NCI-H1092 (cell line): ENCODE data around the gene RTP2.
"Not testable (repeated sequence)": the region's sequence is repeated elsewhere in the genome, so short reads cannot be mapped to it uniquely, and the experiment has no call there.

Experiments used
- DNase-seq: peaks from one replicate; lab custom pipeline; 2025; lab: John Stamatoyannopoulos, UW

RTP2 gene

GRCh38 chr3:187713504-187713903, 11.1 kb upstream of the RTP2 start:
- DNase-seq: no peak

DNA sequence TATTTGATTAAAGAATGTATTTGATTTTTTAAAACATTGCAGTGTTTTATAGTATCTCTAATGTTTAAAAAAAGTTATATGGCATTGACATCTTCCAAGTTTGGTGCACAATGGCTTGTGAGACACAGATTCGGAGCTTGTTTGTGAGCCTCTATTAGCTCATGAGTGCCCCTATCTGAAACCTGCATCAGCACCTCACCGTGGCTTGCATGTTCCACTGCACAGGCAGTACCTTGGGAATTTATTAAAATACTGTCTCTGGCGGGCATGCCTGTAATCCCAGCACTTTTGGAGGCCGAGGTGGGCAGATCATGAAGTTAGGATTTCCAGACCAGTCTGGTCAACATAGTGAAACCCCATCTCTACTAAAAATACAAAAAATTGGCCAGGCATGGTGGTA, 6.8 kb upstream of the RTP2 start:
- DNase-seq: no peak

- no peak for DNase-seq
These were observed 6.3 kb upstream of the RTP2 start for GRCh38 chr3:187708696-187709095.

GRCh38 chr3:187706971-187707370, 4.6 kb upstream of the RTP2 start:
- no peak for DNase-seq

GRCh38 chr3:187705164-187705563, 2.8 kb upstream of the RTP2 start:
- DNase-seq: no peak

- DNase-seq: no peak
These were observed 2.1 kb downstream of the RTP2 start for GRCh38 chr3:187700249-187700648.

GRCh38 chr3:187698499-187699399, 3.6 kb downstream of the RTP2 start:
- no peak for DNase-seq

DNA sequence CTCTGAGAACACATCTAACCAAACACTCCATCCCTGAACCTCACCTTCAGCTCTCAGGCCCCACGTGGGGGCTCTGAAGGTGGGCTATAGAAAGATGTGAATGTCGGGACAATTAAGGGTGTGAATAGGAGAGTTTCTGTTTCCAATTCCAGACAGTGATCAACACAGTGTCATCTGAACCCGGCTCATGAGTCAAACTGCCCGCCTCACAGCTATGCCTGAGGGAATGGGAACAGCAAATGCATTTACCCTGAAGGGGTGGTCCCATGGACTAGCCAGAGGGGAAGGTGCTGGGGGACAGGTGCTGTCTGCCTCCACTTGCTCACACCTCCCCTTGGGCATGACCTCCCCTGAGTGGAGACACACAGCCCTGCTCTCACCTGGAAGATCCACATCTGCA, 6.3 kb downstream of the RTP2 start:
- no peak for DNase-seq

DNA sequence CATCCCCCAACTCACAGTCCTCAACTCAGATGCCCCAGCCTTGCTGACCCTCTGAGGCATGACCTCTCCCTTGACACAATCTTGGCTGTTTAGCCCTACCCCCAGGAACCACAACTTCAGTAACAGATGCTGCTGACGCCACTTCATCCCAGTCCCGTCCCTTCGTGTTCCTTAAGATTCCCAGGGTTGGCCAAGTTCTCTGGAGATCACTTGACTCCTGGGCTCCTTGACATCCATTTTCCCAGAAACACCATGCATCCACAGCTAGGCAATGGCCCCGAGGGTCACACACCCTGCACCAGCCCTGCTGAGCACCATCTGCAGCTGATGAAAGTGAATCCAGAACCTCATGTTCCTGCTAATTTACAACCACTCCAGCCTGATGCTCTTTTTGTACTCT, 6.9 kb downstream of the RTP2 start:
- DNase-seq: no peak

GRCh38 chr3:187694801-187695200, 7.6 kb downstream of the RTP2 start:
- no peak for DNase-seq

DNA sequence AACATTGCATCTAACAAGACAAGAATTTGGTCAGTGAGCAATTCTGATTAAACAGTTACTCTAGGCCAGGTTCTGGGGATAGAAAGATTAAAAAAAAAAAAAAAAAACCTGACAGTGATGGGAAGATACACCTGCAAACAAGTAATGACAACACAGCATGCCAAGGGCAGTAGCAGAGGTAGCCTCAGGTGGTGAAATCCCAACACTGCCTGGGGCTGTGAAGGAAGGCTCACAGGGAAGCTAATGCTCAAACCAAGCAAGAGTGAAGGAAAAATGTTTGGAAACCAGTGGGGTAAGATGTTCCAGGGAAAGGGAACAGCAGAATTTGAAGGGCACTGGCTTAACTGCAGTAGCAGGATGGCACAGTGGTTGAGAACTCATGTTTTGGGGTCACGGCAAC, 8.9 kb downstream of the RTP2 start:
- DNase-seq: no peak

DNA sequence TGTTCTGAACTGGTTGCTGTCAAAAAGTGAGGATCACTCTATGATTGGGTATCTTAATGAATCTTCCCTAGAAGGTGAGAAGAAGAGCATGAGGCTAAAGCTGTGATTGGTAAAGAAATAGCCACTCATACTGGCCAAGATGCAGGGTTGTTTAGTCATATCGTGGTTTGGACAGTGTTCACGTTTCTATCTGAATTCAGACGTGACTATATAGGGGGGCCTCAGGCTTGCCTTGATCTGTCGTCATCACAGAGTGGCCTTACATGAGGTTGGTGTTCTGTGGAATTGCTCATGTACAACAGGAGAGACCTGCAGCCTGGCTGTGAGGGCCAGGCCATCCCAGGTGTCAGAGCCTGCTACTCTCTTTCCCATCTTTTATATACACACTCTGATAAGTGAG, 12.4 kb downstream of the RTP2 start:
- no peak for DNase-seq

DNA sequence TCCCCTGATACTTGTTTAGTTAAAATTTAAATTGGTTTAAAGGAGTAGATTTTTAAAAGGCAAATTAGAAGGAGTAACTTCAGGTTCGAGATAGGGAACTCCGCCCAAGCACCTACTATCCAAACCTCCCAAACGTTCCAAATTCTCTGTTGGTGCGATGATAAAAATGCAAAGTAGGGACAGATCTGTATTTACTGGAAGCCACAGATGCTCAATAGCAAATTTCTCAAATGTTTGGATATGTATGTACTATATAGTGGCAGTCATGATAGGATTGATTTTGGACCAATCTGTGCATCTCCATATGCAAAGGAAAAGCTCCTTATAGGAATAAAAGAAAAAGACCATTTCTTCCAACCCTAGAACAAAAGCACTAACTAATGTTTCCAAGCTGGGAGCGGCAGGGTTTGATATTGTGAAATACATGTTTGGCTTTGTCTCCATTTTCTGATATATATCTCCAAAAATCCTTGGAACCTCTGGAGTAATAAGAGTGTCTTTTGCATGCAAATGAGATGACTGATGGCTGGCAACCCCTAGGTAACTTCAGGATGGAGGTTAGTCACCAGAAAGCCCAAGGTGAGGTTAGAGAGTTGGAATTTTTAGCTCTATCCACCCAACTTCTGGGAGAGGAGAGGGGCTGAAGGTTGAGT, 15.6 kb downstream of the RTP2 start:
- no peak for DNase-seq

DNA sequence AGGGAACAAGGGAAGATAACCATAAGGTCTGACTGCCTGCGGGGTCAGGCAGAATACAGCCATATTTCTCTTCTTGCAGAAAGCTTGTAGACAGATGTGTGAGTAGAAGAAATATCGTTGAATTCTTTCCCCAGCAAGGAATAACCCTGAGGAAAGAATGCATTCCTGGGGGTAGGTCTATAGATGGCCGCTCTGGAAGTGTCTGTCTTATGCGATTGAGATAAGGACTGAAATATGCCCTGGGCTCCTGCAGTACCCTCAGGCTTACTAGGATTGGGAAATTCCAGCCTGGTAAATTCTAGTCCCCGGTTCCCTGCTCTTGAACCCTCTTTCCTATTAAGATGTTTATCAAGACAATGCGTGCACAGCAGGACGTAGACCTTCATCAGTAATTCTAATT, 16.4 kb downstream of the RTP2 start:
- DNase-seq: no peak

- DNase-seq: no peak
These were observed 17.5 kb downstream of the RTP2 start for GRCh38 chr3:187684880-187685279.

GRCh38 chr3:187684444-187684843, 17.9 kb downstream of the RTP2 start:
- DNase-seq: no peak

DNA sequence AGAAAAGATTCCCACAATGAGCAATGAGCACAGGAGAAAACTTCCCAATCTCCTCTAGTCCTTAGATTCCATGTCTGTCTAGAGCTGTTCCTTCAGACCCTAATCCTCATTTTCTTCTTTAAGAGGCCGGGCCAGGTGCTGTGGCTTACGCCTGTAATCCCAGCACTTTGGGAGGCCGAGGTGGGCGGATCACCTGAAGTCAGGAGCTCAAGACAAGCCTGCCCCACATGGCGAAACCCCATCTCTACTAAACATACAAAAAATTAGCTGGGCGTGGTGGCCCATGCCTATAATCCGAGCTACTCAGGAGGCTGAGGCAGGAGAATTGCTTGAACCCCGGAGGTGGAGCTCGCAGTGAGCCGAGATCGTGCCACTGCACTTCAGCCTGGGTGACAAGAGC, 20.6 kb downstream of the RTP2 start:
- not testable (repeated sequence) for DNase-seq

DNA sequence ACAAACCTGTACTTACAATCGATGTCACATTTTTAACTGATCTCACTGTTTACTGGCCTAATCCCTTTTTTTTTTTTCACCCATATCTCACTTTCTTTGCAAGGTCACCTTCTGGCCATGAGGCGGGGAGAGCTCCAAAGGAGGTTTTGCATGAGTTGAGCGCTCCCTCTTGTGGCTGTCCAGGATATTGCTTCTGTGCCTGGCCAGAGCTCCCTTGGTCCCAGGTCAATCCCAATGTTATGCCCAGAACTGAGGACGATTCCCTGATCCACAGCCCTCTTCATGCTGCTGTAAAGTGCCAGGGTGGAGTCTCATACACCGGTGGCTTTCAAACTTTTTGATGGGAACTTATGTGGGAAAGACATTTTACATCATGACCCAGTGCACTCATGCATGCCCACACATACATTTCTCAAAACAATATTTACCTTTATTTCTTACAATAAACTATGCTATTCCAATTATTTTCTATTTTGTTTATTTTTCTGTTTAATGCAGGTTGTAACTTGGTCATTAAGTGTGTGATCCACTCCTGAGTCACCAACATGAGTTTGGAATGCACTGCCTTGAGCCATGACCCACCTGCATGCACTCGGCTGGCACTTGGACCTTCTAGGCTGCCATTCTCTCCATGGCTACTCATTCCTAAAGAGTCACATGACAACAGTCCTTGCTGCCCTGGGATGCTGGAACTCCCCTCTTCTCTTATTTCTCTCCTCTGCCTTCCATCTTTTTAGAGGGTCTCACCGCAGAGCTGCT, 22.5 kb downstream of the RTP2 start:
- peak; percentile 60 for DNase-seq

DNA sequence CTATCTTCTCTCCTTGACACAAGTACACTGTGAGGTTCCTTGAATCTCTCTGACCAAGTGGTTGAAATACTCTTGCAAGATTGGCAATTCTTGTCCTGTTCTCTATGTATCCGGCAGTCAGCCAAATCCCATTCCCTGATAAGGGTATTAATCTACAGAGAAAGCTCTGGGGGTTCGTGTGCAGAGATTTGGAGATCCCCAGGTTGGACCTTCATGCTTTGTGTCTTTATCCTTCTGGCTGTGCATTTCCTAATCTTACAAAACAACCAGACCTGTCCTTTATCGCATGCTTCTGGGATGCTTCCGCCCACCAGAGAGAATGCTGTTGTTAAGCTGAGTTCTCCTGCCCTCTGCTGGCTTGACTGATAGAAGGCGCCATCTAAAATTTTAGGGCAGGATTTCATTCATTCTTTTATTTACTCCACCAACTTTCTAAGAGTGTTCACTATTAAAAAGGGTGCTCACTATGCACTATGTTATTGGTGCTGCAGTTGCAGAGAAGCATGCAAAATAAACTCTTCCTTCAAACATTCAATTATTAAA, 23.6 kb downstream of the RTP2 start:
- DNase-seq: no peak

DNA sequence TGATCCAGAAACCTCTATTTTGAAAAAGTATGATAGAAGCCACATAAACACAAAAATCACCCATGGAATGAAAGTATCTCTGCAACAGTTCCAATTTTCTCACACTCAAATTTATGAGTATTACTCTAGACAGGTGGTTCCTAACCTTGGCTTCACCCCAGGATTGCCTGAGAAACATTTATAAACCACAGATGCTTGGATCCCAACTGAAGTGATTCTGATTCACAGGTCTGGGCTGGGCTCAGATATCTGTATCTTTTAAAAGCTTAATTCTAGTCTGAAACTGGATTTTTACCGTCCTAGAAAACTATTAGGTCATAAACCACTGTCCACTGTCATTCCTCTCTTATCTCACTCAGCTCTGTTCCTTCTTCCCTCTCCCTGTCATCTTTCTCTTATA, 24.8 kb downstream of the RTP2 start:
- no peak for DNase-seq

DNA sequence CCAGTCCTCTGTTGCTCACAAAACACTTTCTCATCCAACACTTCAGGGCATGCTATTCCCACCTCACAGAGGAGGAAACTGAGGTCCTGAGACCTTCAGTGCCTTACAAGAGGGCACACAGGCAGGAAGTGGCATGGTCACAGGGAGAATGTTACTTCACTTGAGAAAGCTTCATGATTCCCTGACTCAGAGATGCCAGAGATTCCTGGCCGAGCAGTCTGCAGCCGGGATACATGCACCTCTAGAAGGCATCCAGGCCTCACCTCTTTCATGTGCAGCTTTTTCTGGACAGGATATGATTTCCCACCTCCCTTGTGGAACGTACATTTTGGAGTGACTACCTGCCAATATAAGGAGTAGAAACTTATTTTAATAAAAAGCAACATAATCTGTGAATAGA, 29.3 kb downstream of the RTP2 start:
- DNase-seq: no peak

- DNase-seq: no peak
These were observed 32.5 kb downstream of the RTP2 start, which contains the start of gene SST for GRCh38 chr3:187669675-187670504. SST (minus strand) TSS chr3:187670394; CDS start chr3:187670291, 103 bp downstream.
